Activated T-helper 1 cell treated with anti-CD3 and anti-CD28 coated beads, Interleukin-12 subunit alpha, Interleukin-12 subunit beta, Interleukin-2, Interleukin-4 antibody, amounts not matched to agents 30 ng/mL and 10 ng/mL and 1 ng/mL, durations not matched to agents 14 hours and 24 hours and 36 hours (primary cell): ENCODE measurements around the gene PRDM12. TPM values are rescaled to one million over a fixed set of nuclear protein-coding genes. Genes with fewer than 3 reads are reported as not detected.

ENCODE experiments used
- DNase-seq: peaks from one replicate; pipeline ENCODE4 v3.0.0; 2021; ENCODE audit warnings: low spot score
- H3K27ac Mint-ChIP-seq: one replicate; pipeline ENCODE4 v1.8.0; 2021; ENCODE audit warnings: mild to moderate bottlenecking, mixed read lengths
- H3K27me3 Mint-ChIP-seq: one replicate; pipeline ENCODE4 v1.8.0; 2022; ENCODE audit warnings: mild to moderate bottlenecking, moderate library complexity, mixed read lengths; ENCODE audit not compliant: insufficient read depth
- H3K36me3 Mint-ChIP-seq: one replicate; pipeline ENCODE4 v1.8.0; 2021; ENCODE audit warnings: low read depth, mixed read lengths
- H3K4me1 Mint-ChIP-seq: one replicate; pipeline ENCODE4 v1.8.0; 2021; ENCODE audit warnings: low read depth, mixed read lengths
- H3K4me3 Mint-ChIP-seq: one replicate; pipeline ENCODE4 v1.8.0; 2021; ENCODE audit warnings: mild to moderate bottlenecking, moderate library complexity, mixed read lengths
- H3K9me3 Mint-ChIP-seq: one replicate; pipeline ENCODE4 v1.8.0; 2021; ENCODE audit warnings: mixed read lengths
- intact Hi-C: fragments of 100-400 bp; cut with micrococcal nuclease; formaldehyde crosslinking; loops from one replicate; pipeline ENCODE4 v1.15.1; 2024
- total RNA-seq: library from RNA; stranded (reverse); gene quantifications from 2 replicates; pipeline ENCODE4 v1.2.3, GENCODE V29; 2022

PRDM12 gene
- total RNA-seq, 1 donor from 2014 or later = 0.31 TPM

- Mint-ChIP-seq H3K4me1 (peaks cover 56% of the 10 kb centered on the region), H3K4me3 (peak overlapping the region; percentile 99), H3K27ac (peak overlapping the region; percentile 97), H3K9me3 (no peaks in the 10 kb centered on the region), H3K27me3 (peaks cover 3% of the 10 kb centered on the region), H3K36me3 (peaks cover 27% of the 10 kb centered on the region)
- intact Hi-C loops = loop anchor here (1.0 to 5.0 kb wide), 5 partner anchors 9 to 579 kb away; partner anchors contain the start of gene FUBP3
- no peak for DNase-seq
Measured at GRCh38 chr9:130693101-130693425, 28.7 kb downstream of the PRDM12 start.

DNA sequence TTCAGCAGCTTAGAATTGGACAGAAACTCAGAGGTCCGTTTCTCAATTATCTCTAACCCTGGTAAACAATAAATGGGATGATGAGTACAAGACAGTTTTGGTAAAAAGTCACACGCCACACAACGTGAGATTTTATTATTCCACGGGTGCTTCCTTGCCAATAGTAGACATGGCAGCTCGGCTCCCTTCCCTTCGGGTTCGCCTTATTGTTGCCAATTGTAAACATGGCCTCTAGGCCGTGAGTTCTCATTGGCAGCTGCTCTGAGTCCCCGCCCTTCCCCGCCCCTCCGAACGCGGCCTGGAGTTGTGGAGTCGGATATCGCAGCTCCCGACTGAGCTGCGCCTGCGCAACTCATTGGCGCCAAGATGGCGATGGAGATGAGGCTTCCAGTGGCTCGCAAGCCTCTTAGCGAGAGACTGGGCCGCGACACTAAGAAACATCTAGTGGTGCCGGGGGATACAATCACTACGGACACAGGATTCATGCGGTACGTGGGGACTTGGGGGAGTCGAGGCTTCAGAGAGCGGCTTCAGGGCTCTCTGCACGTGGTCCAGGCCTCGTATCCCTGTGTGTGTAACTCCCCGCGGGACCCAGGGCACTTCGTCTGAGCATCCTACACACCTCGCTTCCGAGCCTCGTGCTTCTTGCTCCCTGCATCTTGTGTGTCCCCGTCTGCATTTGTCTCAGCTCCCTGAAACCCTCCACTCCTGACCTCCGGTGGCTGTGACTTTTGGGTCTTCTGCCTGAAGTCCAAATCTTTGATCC lies 29.2 kb downstream of the PRDM12 start, which contains the start of gene EXOSC2:
EXOSC2 (plus strand) TSS at position 355 of the 766 bp plus-strand sequence; CDS start at position 367, 12 bp downstream.
- Mint-ChIP-seq H3K4me1 (peaks cover 54% of the 10 kb centered on the region), H3K27ac (peak within 1 kb of the TSS; percentile 97), H3K9me3 (no peaks in the 10 kb centered on the region), H3K27me3 (peaks cover 3% of the 10 kb centered on the region), H3K4me3 (peak within 1 kb of the TSS; percentile 99), H3K36me3 (peaks cover 30% of the 10 kb centered on the region)
- intact Hi-C loops = loop anchor here (1.0 to 5.0 kb wide), 5 partner anchors 9 to 579 kb away; partner anchors contain the start of gene FUBP3
- DNase-seq = peak; percentile 88

DNA sequence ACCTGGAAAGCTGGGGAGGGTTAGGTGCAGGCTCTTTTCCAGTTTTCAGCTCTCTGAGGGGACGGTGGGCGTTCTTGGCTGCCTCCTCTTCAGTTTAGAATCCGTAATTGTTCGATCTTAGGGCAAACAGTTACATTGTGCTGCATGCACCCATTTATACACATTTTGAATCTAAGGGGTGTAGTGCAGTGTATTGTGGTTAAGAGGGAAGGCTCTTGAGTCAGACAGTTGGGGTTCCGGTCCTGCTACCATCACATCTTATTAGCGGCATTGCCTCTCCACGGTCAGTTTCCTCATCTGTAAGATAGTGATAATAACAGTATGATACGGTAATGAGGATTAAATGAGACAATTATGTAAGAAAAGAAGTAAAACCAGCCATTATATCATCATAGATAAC lies 29.8 kb downstream of the PRDM12 start:
- Mint-ChIP-seq H3K9me3 (no peaks in the 10 kb centered on the region), H3K4me1 (peaks cover 60% of the 10 kb centered on the region), H3K27me3 (peaks cover 3% of the 10 kb centered on the region), H3K36me3 (peaks cover 35% of the 10 kb centered on the region), H3K4me3 (peak overlapping the region; percentile 99), H3K27ac (peak overlapping the region; percentile 97)
- no peak for DNase-seq
- intact Hi-C loops = loop anchor here (5.0 kb wide), 1 partner anchor 578 kb away; no protein-coding TSS in a partner anchor

DNA sequence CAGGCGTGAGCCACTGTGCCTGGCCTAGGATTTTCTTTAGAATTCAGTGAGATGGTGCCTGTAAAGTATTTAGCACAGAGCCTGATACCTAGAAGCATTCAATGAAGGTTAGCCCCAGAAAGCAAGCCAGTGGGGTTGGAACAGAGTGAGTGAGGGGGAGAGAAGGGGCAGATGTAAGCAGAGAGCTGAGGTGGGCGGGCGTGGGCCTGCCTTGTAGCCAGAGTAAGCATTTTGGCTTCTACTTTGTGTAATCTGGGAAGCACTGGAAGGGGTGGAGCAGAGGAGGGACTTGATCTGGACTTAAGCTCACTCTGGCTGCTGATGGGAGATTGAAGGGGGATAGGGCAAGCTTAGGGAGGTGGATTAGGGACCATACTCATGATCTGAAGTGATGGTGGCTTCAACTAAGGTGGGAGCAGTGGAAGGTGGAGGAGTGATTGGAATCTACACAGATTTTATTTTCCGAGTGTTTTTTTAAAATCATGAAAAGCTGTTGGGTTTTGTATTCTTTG lies 31.8 kb downstream of the PRDM12 start:
- Mint-ChIP-seq H3K9me3 (no peaks in the 10 kb centered on the region), H3K27me3 (no peaks in the 10 kb centered on the region), H3K4me3 (no peak overlapping the region), H3K27ac (no peak overlapping the region), H3K36me3 (peaks cover 42% of the 10 kb centered on the region), H3K4me1 (peaks cover 45% of the 10 kb centered on the region)
- intact Hi-C loops = no loop called here
- DNase-seq = no peak

DNA sequence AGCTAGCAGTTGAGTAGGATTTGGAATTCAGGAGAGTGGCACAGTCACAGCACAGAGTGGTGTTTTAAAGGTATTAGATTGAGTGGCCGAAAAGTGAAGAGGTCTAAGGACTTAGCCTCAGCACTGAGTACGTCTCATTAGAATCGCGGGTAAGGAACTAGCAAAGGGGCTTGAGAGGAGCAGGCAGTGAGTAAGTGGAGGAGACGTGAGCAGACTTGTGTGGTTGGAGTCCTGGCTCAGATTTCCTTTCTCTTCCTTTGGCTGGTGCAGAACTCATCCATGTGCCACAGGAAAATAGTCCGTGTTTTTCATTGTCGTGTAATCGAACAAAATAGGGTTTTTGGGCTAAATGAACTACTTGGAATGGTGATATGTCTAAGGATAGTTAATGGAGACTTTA lies 32.6 kb downstream of the PRDM12 start:
- no peak for DNase-seq
- peaks cover 44% of the 10 kb centered on the region for H3K36me3 Mint-ChIP-seq
- no peaks in the 10 kb centered on the region for H3K27me3 Mint-ChIP-seq
- no peaks in the 10 kb centered on the region for H3K9me3 Mint-ChIP-seq
- intact Hi-C loops = no loop called here
- no peak overlapping the region for H3K4me3 Mint-ChIP-seq
- H3K4me1 Mint-ChIP-seq = peaks cover 45% of the 10 kb centered on the region
- H3K27ac Mint-ChIP-seq = no peak overlapping the region

DNA sequence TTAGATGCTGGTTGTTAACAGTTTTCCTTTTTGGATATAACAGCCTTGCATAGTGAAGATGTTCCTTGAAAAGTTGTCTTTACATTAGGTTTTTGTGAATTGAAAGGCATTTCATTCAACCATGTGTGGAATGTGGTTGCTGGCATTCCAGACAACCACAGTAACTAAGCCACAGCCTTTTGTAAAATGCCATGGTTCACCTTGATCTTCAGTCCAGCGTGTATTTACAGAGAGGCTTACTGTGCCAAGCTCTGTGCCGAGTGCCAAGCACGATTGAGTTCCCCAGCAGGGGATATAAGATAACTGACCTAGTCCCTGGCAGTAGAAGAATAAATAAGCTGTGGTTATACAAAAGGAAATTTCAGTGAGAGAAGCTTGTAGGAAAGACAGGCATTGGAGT lies 34.1 kb downstream of the PRDM12 start:
- Mint-ChIP-seq H3K27ac (no peak overlapping the region), H3K4me3 (no peak overlapping the region), H3K4me1 (peaks cover 36% of the 10 kb centered on the region), H3K9me3 (no peaks in the 10 kb centered on the region), H3K27me3 (no peaks in the 10 kb centered on the region), H3K36me3 (peaks cover 55% of the 10 kb centered on the region)
- intact Hi-C loops = no loop called here
- no peak for DNase-seq

- Mint-ChIP-seq H3K27ac (no peak overlapping the region), H3K9me3 (no peaks in the 10 kb centered on the region), H3K4me1 (peaks cover 34% of the 10 kb centered on the region), H3K27me3 (no peaks in the 10 kb centered on the region), H3K36me3 (peaks cover 60% of the 10 kb centered on the region), H3K4me3 (no peak overlapping the region)
- intact Hi-C loops = no loop called here
- DNase-seq = no peak
Measured at GRCh38 chr9:130699047-130699446, 34.7 kb downstream of the PRDM12 start.

DNA sequence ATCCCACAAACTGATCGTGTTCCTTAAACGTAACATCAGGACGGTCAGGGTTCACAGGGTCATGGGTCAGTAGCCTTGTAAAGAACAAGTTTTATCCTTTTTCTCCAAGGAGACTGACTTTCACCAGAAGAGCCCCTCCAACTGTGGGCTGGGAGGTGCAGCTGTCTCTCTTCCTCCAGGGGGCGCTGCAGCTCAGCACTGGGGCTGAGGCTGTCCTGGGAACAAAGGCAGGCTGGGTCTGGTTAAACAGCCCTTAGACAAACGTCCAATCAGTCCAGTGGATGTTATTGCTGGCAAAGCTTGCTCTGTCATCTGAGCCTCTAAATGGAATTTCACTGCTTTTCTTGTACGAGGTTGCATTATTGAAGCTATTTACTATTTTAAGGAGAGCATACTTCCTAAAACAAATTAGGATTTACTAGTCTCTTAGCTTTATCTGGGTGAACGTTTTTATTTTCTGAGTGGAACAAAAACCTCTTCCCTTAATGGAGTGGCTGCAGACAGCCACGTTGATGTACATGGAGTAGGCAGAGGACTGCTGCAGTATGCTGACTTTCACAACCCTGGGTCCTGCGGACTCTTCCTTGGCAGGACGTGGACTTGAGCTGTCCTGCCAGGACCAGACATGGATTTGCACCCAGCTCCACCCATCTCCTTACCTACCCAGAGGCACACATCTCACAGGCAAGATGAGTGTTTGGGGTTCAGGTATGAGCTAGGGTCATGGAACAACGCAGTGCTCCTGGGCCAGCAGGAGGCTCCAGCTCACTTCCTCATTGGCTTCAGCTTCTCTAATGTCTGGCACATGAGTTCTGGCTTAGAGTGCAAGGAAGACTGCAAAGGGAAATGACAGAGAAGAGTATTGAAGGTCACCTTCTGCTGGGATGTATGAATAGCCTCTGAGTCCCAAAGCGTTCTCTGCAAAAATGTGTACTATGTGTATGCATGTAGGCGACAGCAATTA lies 36.9 kb downstream of the PRDM12 start:
- Mint-ChIP-seq H3K36me3 (peaks cover 55% of the 10 kb centered on the region), H3K4me3 (no peak overlapping the region), H3K27ac (no peak overlapping the region), H3K9me3 (no peaks in the 10 kb centered on the region), H3K27me3 (no peaks in the 10 kb centered on the region), H3K4me1 (peaks cover 18% of the 10 kb centered on the region)
- intact Hi-C loops = loop anchor here (1.0 kb wide), 1 partner anchor 162 kb away; no protein-coding TSS in a partner anchor
- peak; percentile 48 for DNase-seq

DNA sequence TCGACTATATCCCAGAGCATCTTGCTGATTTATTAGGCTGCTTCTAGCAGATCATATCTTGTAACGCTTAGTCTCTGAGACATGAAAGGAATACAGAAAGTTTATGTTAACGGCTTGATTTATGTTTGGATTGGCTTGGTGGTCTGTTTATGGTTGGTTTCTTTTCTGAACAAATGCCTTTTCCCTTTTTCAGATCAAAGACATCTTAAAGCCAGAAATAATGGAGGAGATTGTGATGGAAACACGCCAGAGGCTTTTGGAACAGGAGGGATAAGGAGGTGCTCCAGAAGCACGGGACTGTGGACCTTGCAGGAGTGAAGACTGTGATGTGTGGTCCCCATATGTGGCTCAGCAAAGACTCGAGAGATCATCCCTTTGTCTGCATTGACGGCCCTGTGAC lies 39.1 kb downstream of the PRDM12 start:
- peaks cover 7% of the 10 kb centered on the region for H3K4me1 Mint-ChIP-seq
- DNase-seq = no peak
- no peak overlapping the region for H3K4me3 Mint-ChIP-seq
- H3K27ac Mint-ChIP-seq = no peak overlapping the region
- intact Hi-C loops = no loop called here
- H3K36me3 Mint-ChIP-seq = peaks cover 40% of the 10 kb centered on the region
- H3K9me3 Mint-ChIP-seq = no peaks in the 10 kb centered on the region
- H3K27me3 Mint-ChIP-seq = no peaks in the 10 kb centered on the region

GRCh38 chr9:130707225-130707976 lies 43.0 kb downstream of the PRDM12 start:
- peaks cover 3% of the 10 kb centered on the region for H3K4me1 Mint-ChIP-seq
- H3K9me3 Mint-ChIP-seq = no peaks in the 10 kb centered on the region
- peaks cover 22% of the 10 kb centered on the region for H3K36me3 Mint-ChIP-seq
- H3K4me3 Mint-ChIP-seq = no peak overlapping the region
- H3K27me3 Mint-ChIP-seq = no peaks in the 10 kb centered on the region
- H3K27ac Mint-ChIP-seq = peak overlapping the region; percentile 56
- peak; percentile 52 for DNase-seq
- intact Hi-C loops = loop anchor here (1.0 to 2.0 kb wide), 4 partner anchors 14 to 339 kb away; partner anchors contain the start of gene EXOSC2

DNA sequence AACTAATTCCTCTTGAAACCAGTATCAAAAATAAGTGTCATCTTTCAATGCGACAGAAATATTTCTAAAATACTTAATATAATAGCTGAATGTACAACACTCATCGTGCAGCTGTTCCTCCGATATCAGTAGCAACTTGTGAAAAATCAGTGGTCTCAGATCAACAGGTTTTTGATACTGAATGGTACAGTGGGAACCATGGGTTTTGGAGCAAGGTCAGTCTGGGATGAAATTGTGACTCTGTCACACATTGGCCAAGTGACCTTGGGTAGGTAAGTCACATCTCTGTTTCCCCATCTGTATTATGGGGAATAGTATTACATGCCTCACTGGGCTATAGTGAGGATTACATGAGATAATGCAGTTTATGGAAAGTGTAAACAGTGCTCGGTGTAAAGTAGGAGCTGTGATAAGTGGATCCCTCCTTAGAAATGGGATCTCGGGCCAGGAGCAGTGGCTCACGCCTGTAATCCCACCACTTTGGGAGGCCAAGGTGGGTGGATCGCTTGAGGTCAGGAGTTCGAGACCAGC lies 46.5 kb downstream of the PRDM12 start:
- H3K27ac Mint-ChIP-seq = no peak overlapping the region
- no peak for DNase-seq
- H3K4me3 Mint-ChIP-seq = peak overlapping the region; percentile 17
- peaks cover 30% of the 10 kb centered on the region for H3K4me1 Mint-ChIP-seq
- H3K27me3 Mint-ChIP-seq = no peaks in the 10 kb centered on the region
- peaks cover 3% of the 10 kb centered on the region for H3K36me3 Mint-ChIP-seq
- intact Hi-C loops = loop anchor here (5.0 to 10.0 kb wide), 2 partner anchors 124 to 134 kb away; partner anchors contain the start of genes ABL1 and FUBP3
- no peaks in the 10 kb centered on the region for H3K9me3 Mint-ChIP-seq

DNA sequence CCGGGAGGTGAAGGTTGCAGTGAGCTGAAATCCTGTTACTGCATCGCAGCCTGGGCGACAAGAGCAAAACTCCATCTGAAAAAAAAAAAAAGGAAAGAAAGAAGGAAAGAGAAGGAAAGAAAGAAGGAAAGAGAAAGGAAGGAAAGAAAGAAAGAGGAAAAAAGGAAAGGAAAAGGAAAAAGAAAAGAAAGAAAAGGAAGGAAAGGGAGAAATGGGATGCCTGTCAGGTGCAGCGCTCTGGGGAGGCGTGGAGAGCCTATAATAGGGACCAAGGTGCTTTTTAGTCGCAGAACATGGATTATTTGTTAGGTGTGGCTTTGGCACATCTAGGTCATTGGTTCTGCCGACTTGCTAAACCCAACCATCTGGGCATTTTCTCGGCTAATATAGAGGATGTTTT lies 47.1 kb downstream of the PRDM12 start:
- DNase-seq = no peak
- no peaks in the 10 kb centered on the region for H3K27me3 Mint-ChIP-seq
- H3K36me3 Mint-ChIP-seq = peaks cover 3% of the 10 kb centered on the region
- H3K4me3 Mint-ChIP-seq = peak overlapping the region; percentile 17
- H3K27ac Mint-ChIP-seq = no peak overlapping the region
- intact Hi-C loops = loop anchor here (5.0 to 10.0 kb wide), 2 partner anchors 123 to 134 kb away; partner anchors contain the start of genes ABL1 and FUBP3
- peaks cover 30% of the 10 kb centered on the region for H3K4me1 Mint-ChIP-seq
- no peaks in the 10 kb centered on the region for H3K9me3 Mint-ChIP-seq
